Right atrium auricular region (tissue), 2 donors: Measurements from ENCODE around the gene LAMA5. TPM values are rescaled to one million over a fixed set of nuclear protein-coding genes. Genes with fewer than 3 reads are reported as not detected.

Experiments used
- DNase-seq: peaks from one replicate; pipeline ENCODE4 v3.0.0-alpha.2; 2019; ENCODE audit warnings: low spot score
- H3K27ac ChIP-seq, 2 donors: fragments of 200-600 bp; sonication (generic); 1 replicate in 1 of 2; 2 replicates in 1 of 2; pipeline ENCODE4 v1.5.1; 2016 to 2019
- H3K27me3 ChIP-seq, 2 donors: fragments of 200-600 bp; sonication (generic); one replicate each; pipeline versions ENCODE4 v1.5.1 to v1.6.0; 2017 to 2019
- H3K36me3 ChIP-seq: fragments of 200-600 bp; sonication (generic); one replicate; pipeline ENCODE4 v1.5.1; 2016
- H3K4me1 ChIP-seq, 2 donors: fragments of 200-600 bp; sonication (generic); one replicate each; pipeline versions ENCODE4 v1.5.1 to v1.6.0; 2017 to 2019
- H3K4me3 ChIP-seq, 2 donors: fragments of 200-600 bp; sonication (generic); 1 replicate in 1 of 2; 2 replicates in 1 of 2; pipeline ENCODE4 v1.5.1; 2017 to 2019; ENCODE audit warnings: mild to moderate bottlenecking in 1 of 2, moderate library complexity in 1 of 2
- H3K9me3 ChIP-seq, 2 donors: fragments of 200-600 bp; sonication (generic); one replicate each; pipeline ENCODE4 v1.5.1; 2019
- total RNA-seq, 2 donors: library from RNA; depleted of rRNA; stranded (reverse); fragments of >200 nt; gene quantifications; one replicate each; pipeline ENCODE4 v1.1.0, GENCODE V29; 2016
- TF ChIP-seq, protein P1 (sequence below), 2 donors: fragments of 200-600 bp; sonication (generic); IDR thresholded peaks; one replicate each; pipeline ENCODE4 v1.5.1; 2019; ENCODE audit warnings: antibody characterized with exemption in 2 of 2

LAMA5 gene
- total RNA-seq, 2 donors from 2014 or later: 61.1 to 69.4 TPM

DNA sequence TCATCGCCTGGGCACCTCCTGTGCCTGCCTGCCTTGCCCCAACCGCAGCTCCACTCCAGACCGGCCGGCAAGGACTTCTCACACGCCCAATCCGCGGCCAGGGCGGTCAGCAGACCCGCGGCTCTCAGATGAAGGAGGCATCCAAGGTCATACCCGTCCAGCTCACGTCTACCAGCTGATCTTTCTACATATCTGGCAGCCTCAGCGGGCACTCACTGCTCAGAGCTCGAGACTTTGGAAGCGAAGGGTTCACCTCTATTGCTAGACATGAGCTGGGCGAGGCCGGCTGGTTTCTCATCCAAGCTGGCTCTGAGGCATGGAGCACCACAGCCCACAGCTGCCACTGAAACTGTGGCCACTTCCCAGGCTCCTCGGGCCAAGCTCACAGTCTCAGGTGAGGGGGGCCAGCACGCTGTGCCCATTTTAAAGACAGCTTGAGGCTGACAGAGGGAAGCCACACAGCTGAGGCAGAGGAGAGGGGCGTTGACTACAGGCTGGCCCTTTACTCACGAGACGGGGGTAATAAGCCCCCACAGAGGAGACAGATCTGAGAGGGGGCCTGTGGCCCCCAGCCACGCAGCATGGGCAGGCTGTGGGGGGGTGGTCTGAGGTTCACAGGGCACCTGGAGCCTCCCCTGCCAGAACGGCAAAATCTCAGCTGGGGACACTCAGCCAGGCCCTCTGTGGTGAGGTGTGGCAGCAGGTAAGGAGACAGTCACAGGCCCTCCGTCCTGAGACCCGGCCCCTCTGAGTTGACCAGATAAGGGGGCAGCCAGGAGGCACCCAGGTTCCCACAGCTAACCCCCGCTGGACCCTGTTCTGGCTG is 2.0 kb downstream of the LAMA5 start:
- Histone ChIP-seq H3K4me3 (peak overlapping the region; percentile 89 to 95), H3K27ac (peak overlapping the region; percentile 95 to 98), H3K27me3 (no peaks in the 10 kb centered on the region), H3K4me1 (peaks cover 0 to 92% of the 10 kb centered on the region in 2 donors), H3K9me3 (no peaks in the 10 kb centered on the region), H3K36me3 (no peaks in the 10 kb centered on the region)
- DNase-seq: peak; percentile 76
- TF ChIP-seq, protein P1, sequence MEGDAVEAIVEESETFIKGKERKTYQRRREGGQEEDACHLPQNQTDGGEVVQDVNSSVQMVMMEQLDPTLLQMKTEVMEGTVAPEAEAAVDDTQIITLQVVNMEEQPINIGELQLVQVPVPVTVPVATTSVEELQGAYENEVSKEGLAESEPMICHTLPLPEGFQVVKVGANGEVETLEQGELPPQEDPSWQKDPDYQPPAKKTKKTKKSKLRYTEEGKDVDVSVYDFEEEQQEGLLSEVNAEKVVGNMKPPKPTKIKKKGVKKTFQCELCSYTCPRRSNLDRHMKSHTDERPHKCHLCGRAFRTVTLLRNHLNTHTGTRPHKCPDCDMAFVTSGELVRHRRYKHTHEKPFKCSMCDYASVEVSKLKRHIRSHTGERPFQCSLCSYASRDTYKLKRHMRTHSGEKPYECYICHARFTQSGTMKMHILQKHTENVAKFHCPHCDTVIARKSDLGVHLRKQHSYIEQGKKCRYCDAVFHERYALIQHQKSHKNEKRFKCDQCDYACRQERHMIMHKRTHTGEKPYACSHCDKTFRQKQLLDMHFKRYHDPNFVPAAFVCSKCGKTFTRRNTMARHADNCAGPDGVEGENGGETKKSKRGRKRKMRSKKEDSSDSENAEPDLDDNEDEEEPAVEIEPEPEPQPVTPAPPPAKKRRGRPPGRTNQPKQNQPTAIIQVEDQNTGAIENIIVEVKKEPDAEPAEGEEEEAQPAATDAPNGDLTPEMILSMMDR (IDR thresholded peaks at IDR 0.05): no peak

DNA sequence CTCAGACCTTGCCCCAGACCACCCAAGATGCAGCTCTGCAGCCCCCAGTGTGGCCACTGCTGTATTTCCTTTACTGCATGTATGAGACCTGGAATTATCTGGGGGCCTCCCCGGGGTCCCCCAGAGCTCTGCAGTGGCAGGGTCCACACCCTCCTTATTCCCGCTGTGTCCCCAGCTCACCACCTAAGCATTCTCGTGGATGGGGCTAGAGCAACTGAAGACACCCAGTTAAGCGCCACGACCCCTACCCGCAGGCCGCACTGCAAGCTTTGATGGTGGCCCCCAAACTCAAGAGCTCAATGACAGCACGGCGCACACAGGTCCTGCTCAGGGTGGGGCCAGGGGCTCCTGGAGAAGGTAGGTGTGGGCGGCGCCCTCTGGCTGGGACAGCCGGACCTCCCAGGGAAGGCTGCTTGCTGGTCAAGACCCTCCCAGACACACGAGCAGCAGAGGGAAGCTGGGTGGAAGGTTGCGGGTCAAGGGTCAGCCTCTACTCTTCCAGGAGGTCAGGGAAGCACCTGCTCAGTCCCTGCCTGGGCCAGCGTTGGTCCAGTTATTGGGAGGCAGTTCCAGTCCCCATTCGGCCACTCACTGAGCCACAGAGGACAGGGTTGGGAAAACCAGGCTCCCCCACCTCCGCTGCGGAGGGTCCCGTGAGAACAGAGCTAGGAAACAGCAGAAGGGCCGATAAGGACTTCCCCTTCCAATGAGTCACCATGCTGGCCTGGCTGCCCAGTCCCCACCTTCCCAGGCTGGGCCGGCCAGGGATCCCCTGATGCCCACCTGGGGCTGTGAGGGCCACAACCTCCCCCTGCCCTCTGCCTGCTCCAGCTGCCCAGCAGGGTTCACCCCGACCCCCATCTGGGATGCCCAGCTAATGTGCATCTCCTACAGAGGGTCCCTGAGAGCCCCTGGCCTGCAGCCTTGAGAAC is 2.9 kb downstream of the LAMA5 start:
- Histone ChIP-seq H3K4me3 (peak overlapping the region; percentile 89 to 95), H3K27me3 (no peaks in the 10 kb centered on the region), H3K27ac (peak overlapping the region; percentile 95 to 98), H3K36me3 (no peaks in the 10 kb centered on the region), H3K9me3 (no peaks in the 10 kb centered on the region), H3K4me1 (peaks cover 0 to 92% of the 10 kb centered on the region in 2 donors)
- no peak for DNase-seq
- TF ChIP-seq, protein P1 (IDR thresholded peaks at IDR 0.05): no peak

DNA sequence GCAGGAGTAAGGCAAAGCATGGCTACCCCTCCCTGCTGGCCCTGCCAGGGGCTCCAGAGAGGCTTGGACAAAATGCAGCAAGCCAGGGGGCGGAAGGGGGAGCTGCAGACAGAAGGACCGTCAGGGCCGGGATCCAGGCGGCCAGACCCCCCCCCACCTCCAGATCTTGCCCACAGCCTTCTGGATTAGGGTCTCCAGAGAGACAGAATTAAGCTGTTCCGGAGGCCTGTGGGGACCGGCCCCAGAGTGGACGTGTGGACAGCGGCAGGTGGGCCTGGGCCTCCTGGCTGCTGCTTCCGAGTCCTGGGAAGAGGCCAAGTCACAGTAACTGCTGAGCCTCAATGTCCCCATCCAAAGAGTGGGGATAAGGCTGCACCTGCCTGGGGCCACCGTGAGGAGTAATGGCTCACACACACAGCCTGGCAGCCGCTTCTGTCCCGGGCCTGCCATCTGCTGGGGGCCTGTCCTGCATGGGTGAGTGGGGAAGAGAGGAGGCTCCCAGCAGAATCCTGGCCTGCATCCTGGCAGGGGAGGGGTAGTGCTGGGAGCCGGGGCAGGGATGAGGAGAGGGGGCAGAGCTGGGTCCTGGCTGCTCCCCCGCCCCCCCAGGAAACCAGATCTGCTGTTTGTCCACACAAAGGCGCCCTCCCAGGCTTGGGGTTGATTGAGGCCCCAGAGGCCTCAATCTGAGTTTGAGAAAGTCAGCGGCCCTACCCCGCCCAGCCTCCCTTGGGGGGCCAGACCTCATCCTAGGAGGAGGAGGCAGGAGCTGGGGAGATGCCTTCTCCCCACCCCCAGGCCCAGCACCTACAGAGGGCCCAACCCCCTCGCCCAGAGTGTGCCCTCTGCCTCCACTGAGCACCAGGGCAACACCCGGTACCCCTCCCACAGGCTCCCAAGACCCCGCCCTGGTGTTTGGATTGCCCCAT is 3.9 kb downstream of the LAMA5 start:
- Histone ChIP-seq H3K36me3 (no peaks in the 10 kb centered on the region), H3K9me3 (no peaks in the 10 kb centered on the region), H3K4me3 (peak overlapping the region in 1 of 2 donors; percentile 95), H3K27ac (peak overlapping the region; percentile 95 to 98), H3K4me1 (peaks cover 0 to 92% of the 10 kb centered on the region in 2 donors), H3K27me3 (no peaks in the 10 kb centered on the region)
- TF ChIP-seq, protein P1 (IDR thresholded peaks at IDR 0.05): peak in 1 of 2 donors; percentile 31
- DNase-seq: no peak

DNA sequence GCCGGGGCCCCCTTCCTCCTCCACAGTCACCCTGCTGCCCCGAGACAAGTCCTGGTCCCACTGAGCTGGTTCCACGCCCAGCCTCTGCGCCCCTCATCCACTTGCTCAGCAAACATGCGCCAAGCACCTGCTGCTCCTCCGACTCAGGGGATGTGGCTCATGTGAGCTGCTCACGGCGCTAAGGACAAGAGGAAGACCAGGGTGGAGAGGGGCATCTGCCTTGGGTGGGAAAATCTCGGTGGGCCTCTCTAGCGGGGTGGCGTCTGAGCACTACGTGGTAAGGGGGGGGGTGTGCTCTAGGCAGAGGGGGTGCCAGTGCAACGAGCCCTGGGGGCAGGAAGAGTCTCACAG is 4.5 kb downstream of the LAMA5 start:
- no peaks in the 10 kb centered on the region for H3K27me3 ChIP-seq
- no peak for DNase-seq
- H3K4me1 ChIP-seq: peaks cover 0 to 92% of the 10 kb centered on the region in 2 donors
- TF ChIP-seq, protein P1 (IDR thresholded peaks at IDR 0.05): no peak
- no peaks in the 10 kb centered on the region for H3K36me3 ChIP-seq
- H3K27ac ChIP-seq: peak overlapping the region; percentile 95 to 98
- no peaks in the 10 kb centered on the region for H3K9me3 ChIP-seq
- no peak overlapping the region for H3K4me3 ChIP-seq
